GM10847 (cell line): ENCODE measurements around the gene WDR33.

Experiments
- POLR2A ChIP-seq: IDR thresholded peaks from 2 replicates; pipeline ENCODE4 v1.6.1; 2011; ENCODE audit not compliant: insufficient read length; ENCODE audit errors: extremely low read depth

WDR33 gene

GRCh38 chr2:127810619-127811396 lies at the start of gene WDR33:
TSS of gene WDR33 (minus strand) at chr2:127811171. CDS start at chr2:127770981, 40,190 bp downstream.
- peak; percentile 80 for TF ChIP-seq POLR2A

GRCh38 chr2:127860130-127860529 lies 49.2 kb upstream of the WDR33 start:
- TF ChIP-seq POLR2A = no peak

GRCh38 chr2:127859712-127860085 lies 48.7 kb upstream of the WDR33 start:
- no peak for TF ChIP-seq POLR2A

GRCh38 chr2:127857265-127857808 lies 46.4 kb upstream of the WDR33 start:
- TF ChIP-seq POLR2A = no peak

GRCh38 chr2:127853671-127854070 lies 42.7 kb upstream of the WDR33 start:
- TF ChIP-seq POLR2A = no peak

- TF ChIP-seq POLR2A = no peak
These were observed 41.4 kb upstream of the WDR33 start for GRCh38 chr2:127852388-127852787.

- TF ChIP-seq POLR2A = no peak
These were observed 37.0 kb upstream of the WDR33 start for GRCh38 chr2:127847931-127848330.

- no peak for TF ChIP-seq POLR2A
These were observed 34.0 kb upstream of the WDR33 start for GRCh38 chr2:127844973-127845372.

- TF ChIP-seq POLR2A = no peak
These were observed 32.7 kb upstream of the WDR33 start for GRCh38 chr2:127843677-127844076.

- TF ChIP-seq POLR2A = no peak
These were observed 30.7 kb upstream of the WDR33 start for GRCh38 chr2:127841466-127842178.

- no peak for TF ChIP-seq POLR2A
These were observed 29.9 kb upstream of the WDR33 start for GRCh38 chr2:127840893-127841292.

- TF ChIP-seq POLR2A = no peak
These were observed 24.0 kb upstream of the WDR33 start for GRCh38 chr2:127834951-127835350.

- TF ChIP-seq POLR2A = no peak
These were observed 18.9 kb upstream of the WDR33 start for GRCh38 chr2:127829845-127830246.

- no peak for TF ChIP-seq POLR2A
These were observed 15.1 kb upstream of the WDR33 start for GRCh38 chr2:127826047-127826446.

- no peak for TF ChIP-seq POLR2A
These were observed 9.2 kb upstream of the WDR33 start for GRCh38 chr2:127820080-127820668.
